Measurements from ENCODE around the gene GBA2. TPM values are rescaled to one million over a fixed set of nuclear protein-coding genes. Genes with fewer than 3 reads are reported as not detected.

GBA2 gene
- total RNA-seq = 10 to 100 TPM; 56.7 to 65.4 TPM
- 10 to 100 TPM; 14.8 to 28.3 (median 22.0) TPM for polyA plus RNA-seq
- 36.7 to 90.7 (median 55.1) reads per million in 6 experiments for total RNA-seq

- peak within 1 kb of the TSS; percentile 90 to 97 (median 96) for H3K27ac Mint-ChIP-seq
- DNase-seq (peak; percentile 24 to 74 (median 56)), ATAC-seq (peak; percentile 79 to 84)
- H3K4me1 Mint-ChIP-seq = peaks cover 36 to 55% (median 49%) of the 10 kb centered on the region in 4 donors
- H3K36me3 Mint-ChIP-seq = peaks cover 0 to 43% (median 10%) of the 10 kb centered on the region in 3 donors
- H3K27me3 Mint-ChIP-seq = no peaks in the 10 kb centered on the region
- peak within 1 kb of the TSS; percentile 90 to 99 (median 96) for H3K4me3 Mint-ChIP-seq
- POLR2A ChIA-PET = interaction anchor here (0.5 to 4.8 kb wide), 21 partner anchors 8 to 677 kb away, joined by 3 to 68 read pairs (median 4); partner anchors contain the start of genes CCDC107, CD72, CREB3 and RMRP
- H3K9me3 Mint-ChIP-seq = no peaks in the 10 kb centered on the region
Observed at GRCh38 chr9:35748858-35749514, at the start of gene GBA2, which contains the start of gene RGP1. Gene GBA2, minus strand, starts transcription at chr9:35749228. Its CDS starts 524 bp downstream, at chr9:35748704. Gene RGP1, plus strand, starts transcription at chr9:35749287. Its CDS starts 469 bp downstream, at chr9:35749756.

GRCh38 chr9:35797311-35798109, 48.5 kb upstream of the GBA2 start:
- H3K4me3 Mint-ChIP-seq = no peak overlapping the region
- H3K27me3 Mint-ChIP-seq = no peaks in the 10 kb centered on the region
- H3K9me3 Mint-ChIP-seq = no peaks in the 10 kb centered on the region
- POLR2A ChIA-PET = no interaction called here
- DNase-seq = no peak
- no peak for ATAC-seq
- peaks cover 2 to 31% (median 4%) of the 10 kb centered on the region in 3 donors for H3K36me3 Mint-ChIP-seq
- H3K4me1 Mint-ChIP-seq = peaks cover 0 to 19% (median 6%) of the 10 kb centered on the region in 4 donors
- peak overlapping the region in 3 of 10 donors; percentile 6 to 44 (median 29) for H3K27ac Mint-ChIP-seq

GRCh38 chr9:35795695-35796094, 46.7 kb upstream of the GBA2 start:
- Mint-ChIP-seq H3K4me1 (peaks cover 5 to 14% (median 7%) of the 10 kb centered on the region in 4 donors), H3K9me3 (no peaks in the 10 kb centered on the region)

GRCh38 chr9:35793461-35793860, 44.4 kb upstream of the GBA2 start:
- peaks cover 11 to 13% (median 13%) of the 10 kb centered on the region in 4 donors for H3K4me1 Mint-ChIP-seq
- H3K27ac Mint-ChIP-seq = peak overlapping the region in 1 of 10 donors; percentile 24
- H3K27me3 Mint-ChIP-seq = peaks cover 0 to 2% (median 0%) of the 10 kb centered on the region in 5 donors
- DNase-seq (no peak), ATAC-seq (no peak)
- H3K9me3 Mint-ChIP-seq = no peaks in the 10 kb centered on the region
- no peak overlapping the region for H3K4me3 Mint-ChIP-seq
- POLR2A ChIA-PET = interaction anchor here (0.7 to 1.0 kb wide), 4 partner anchors 12 to 88 kb away, joined by 3 read pairs; partner anchors contain the start of gene SPAG8
- H3K36me3 Mint-ChIP-seq = peaks cover 0 to 15% (median 5%) of the 10 kb centered on the region in 3 donors

More at GRCh38 chr9:35795695-35796094, 46.7 kb upstream of the GBA2 start:
- ATAC-seq (no peak), DNase-seq (no peak)
- Mint-ChIP-seq H3K27ac (peak overlapping the region in 2 of 10 donors; percentile 12 to 13), H3K27me3 (no peaks in the 10 kb centered on the region), H3K4me3 (no peak overlapping the region), H3K36me3 (peaks cover 0 to 20% (median 2%) of the 10 kb centered on the region in 3 donors)
- POLR2A ChIA-PET = no interaction called here

GRCh38 chr9:35792826-35793225, 43.8 kb upstream of the GBA2 start:
- peaks cover 0 to 2% (median 0%) of the 10 kb centered on the region in 5 donors for H3K27me3 Mint-ChIP-seq
- no peak for DNase-seq
- no peak for ATAC-seq
- H3K27ac Mint-ChIP-seq = peak overlapping the region in 1 of 10 donors; percentile 29
- POLR2A ChIA-PET = interaction anchor here (0.6 to 1.0 kb wide), 5 partner anchors 11 to 89 kb away, joined by 3 to 8 read pairs (median 3); partner anchors contain the start of gene SPAG8
- H3K4me1 Mint-ChIP-seq = peaks cover 11 to 13% (median 13%) of the 10 kb centered on the region in 4 donors
- H3K4me3 Mint-ChIP-seq = no peak overlapping the region
- H3K36me3 Mint-ChIP-seq = peaks cover 0 to 15% (median 5%) of the 10 kb centered on the region in 3 donors
- H3K9me3 Mint-ChIP-seq = no peaks in the 10 kb centered on the region

GRCh38 chr9:35792024-35792813, 43.2 kb upstream of the GBA2 start:
- H3K27ac Mint-ChIP-seq = no peak overlapping the region
- peaks cover 11 to 13% (median 13%) of the 10 kb centered on the region in 4 donors for H3K4me1 Mint-ChIP-seq
- DNase-seq (no peak), ATAC-seq (no peak)
- peaks cover 0 to 18% (median 5%) of the 10 kb centered on the region in 3 donors for H3K36me3 Mint-ChIP-seq
- H3K9me3 Mint-ChIP-seq = no peaks in the 10 kb centered on the region
- peaks cover 0 to 2% (median 0%) of the 10 kb centered on the region in 5 donors for H3K27me3 Mint-ChIP-seq
- no peak overlapping the region for H3K4me3 Mint-ChIP-seq
- POLR2A ChIA-PET = interaction anchor here (0.6 kb wide), 1 partner anchor 11 kb away, joined by 8 read pairs; no protein-coding TSS in a partner anchor

- Mint-ChIP-seq H3K36me3 (peaks cover 0 to 25% (median 5%) of the 10 kb centered on the region in 3 donors), H3K4me1 (peaks cover 10 to 13% (median 12%) of the 10 kb centered on the region in 4 donors), H3K4me3 (peak within 1 kb of the TSS in 5 of 10 donors; percentile 2 to 41 (median 19)), H3K27ac (peak within 1 kb of the TSS in 4 of 10 donors; percentile 12 to 41 (median 37)), H3K27me3 (peaks cover 0 to 2% (median 0%) of the 10 kb centered on the region in 5 donors), H3K9me3 (no peaks in the 10 kb centered on the region)
- ATAC-seq (no peak), DNase-seq (no peak)
- POLR2A ChIA-PET = no interaction called here
Observed at GRCh38 chr9:35791297-35791921, 42.4 kb upstream of the GBA2 start, which contains the start of gene NPR2. Gene NPR2, plus strand, starts transcription at chr9:35791591. Its CDS starts 818 bp downstream, at chr9:35792409.

GRCh38 chr9:35790385-35791296, 41.6 kb upstream of the GBA2 start:
- Mint-ChIP-seq H3K9me3 (no peaks in the 10 kb centered on the region), H3K36me3 (peaks cover 0 to 32% (median 5%) of the 10 kb centered on the region in 3 donors), H3K27me3 (peaks cover 0 to 2% (median 0%) of the 10 kb centered on the region in 5 donors), H3K27ac (peak overlapping the region in 5 of 10 donors; percentile 12 to 41 (median 36)), H3K4me3 (peak overlapping the region in 5 of 10 donors; percentile 2 to 41 (median 19)), H3K4me1 (peaks cover 10 to 13% (median 11%) of the 10 kb centered on the region in 4 donors)
- peak; percentile 36 to 81 (median 60) for DNase-seq
- peak; percentile 92 to 96 for ATAC-seq
- POLR2A ChIA-PET = interaction anchor here (0.6 to 1.0 kb wide), 3 partner anchors 21 to 91 kb away, joined by 3 to 4 read pairs (median 3); partner anchors contain the start of gene SPAG8

- H3K27me3 Mint-ChIP-seq = peaks cover 0 to 2% (median 0%) of the 10 kb centered on the region in 5 donors
- POLR2A ChIA-PET = interaction anchor here (0.6 to 1.0 kb wide), 3 partner anchors 22 to 92 kb away, joined by 3 to 4 read pairs (median 3); partner anchors contain the start of gene SPAG8
- no peak overlapping the region for H3K4me3 Mint-ChIP-seq
- DNase-seq = no peak
- peak overlapping the region in 3 of 10 donors; percentile 19 to 41 (median 36) for H3K27ac Mint-ChIP-seq
- peaks cover 0 to 36% (median 5%) of the 10 kb centered on the region in 3 donors for H3K36me3 Mint-ChIP-seq
- H3K9me3 Mint-ChIP-seq = no peaks in the 10 kb centered on the region
- no peak for ATAC-seq
- peaks cover 10 to 13% (median 11%) of the 10 kb centered on the region in 4 donors for H3K4me1 Mint-ChIP-seq
Observed at GRCh38 chr9:35790025-35790384, 41.0 kb upstream of the GBA2 start.

GRCh38 chr9:35789541-35789940, 40.5 kb upstream of the GBA2 start:
- H3K36me3 Mint-ChIP-seq = peaks cover 0 to 36% (median 5%) of the 10 kb centered on the region in 3 donors
- H3K4me3 Mint-ChIP-seq = no peak overlapping the region
- no peak overlapping the region for H3K27ac Mint-ChIP-seq
- peaks cover 0 to 2% (median 0%) of the 10 kb centered on the region in 5 donors for H3K27me3 Mint-ChIP-seq
- no peaks in the 10 kb centered on the region for H3K9me3 Mint-ChIP-seq
- DNase-seq = no peak
- peaks cover 8 to 13% (median 10%) of the 10 kb centered on the region in 4 donors for H3K4me1 Mint-ChIP-seq
- POLR2A ChIA-PET = no interaction called here
- ATAC-seq = no peak
